Trophoblast cell (in vitro differentiated cells and primary cell): ENCODE results near the gene PTPRN2.
A peak's percentile ranks its signal among the peaks of the same experiment; 100 is the strongest.

ENCODE experiments used
- DNase-seq, 2 donors: peaks; one replicate each; pipeline ENCODE4 v3.0.0-alpha.2; 2016
- H2AFZ ChIP-seq: 2 replicates; pipeline ENCODE4 v1.6.1; 2013; ENCODE audit warnings: low read length, moderate library complexity, mild to moderate bottlenecking; ENCODE audit not compliant: insufficient read depth, poor library complexity
- H2AK5ac ChIP-seq: 2 replicates; pipeline ENCODE4 v1.6.1; 2013; ENCODE audit warnings: mild to moderate bottlenecking, low read length
- H2BK120ac ChIP-seq: 2 replicates; pipeline ENCODE4 v1.6.1; 2013; ENCODE audit warnings: low read length, mild to moderate bottlenecking, moderate library complexity; ENCODE audit not compliant: insufficient read depth, poor library complexity
- H2BK12ac ChIP-seq: 2 replicates; pipeline ENCODE4 v1.6.1; 2013; ENCODE audit warnings: mild to moderate bottlenecking, low read length, moderate library complexity
- H2BK5ac ChIP-seq: 2 replicates; pipeline ENCODE4 v1.6.1; 2013; ENCODE audit warnings: low read length, low read depth, moderate library complexity, mild to moderate bottlenecking; ENCODE audit not compliant: poor library complexity
- H3K14ac ChIP-seq: 2 replicates; pipeline ENCODE4 v1.6.1; 2013; ENCODE audit warnings: mild to moderate bottlenecking, low read length
- H3K18ac ChIP-seq: 2 replicates; pipeline ENCODE4 v1.6.1; 2013; ENCODE audit warnings: mild to moderate bottlenecking, low read length
- H3K23ac ChIP-seq: 2 replicates; pipeline ENCODE4 v1.6.1; 2013; ENCODE audit warnings: low read length
- H3K27ac ChIP-seq: 2 replicates; pipeline ENCODE4 v1.5.1; 2013; ENCODE audit warnings: low read depth, mild to moderate bottlenecking, inconsistent platforms, low read length, moderate library complexity
- H3K27me3 ChIP-seq: 2 replicates; pipeline ENCODE4 v1.6.1; 2013; ENCODE audit warnings: inconsistent platforms, mild to moderate bottlenecking, low read length, moderate library complexity; ENCODE audit not compliant: insufficient read depth
- H3K36me3 ChIP-seq, 2 experiments: 1 replicate in 1 of 2; 2 replicates in 1 of 2; pipeline ENCODE4 v1.6.1; 2013; ENCODE audit warnings: low read length in 2 of 2, mild to moderate bottlenecking in 2 of 2, moderate library complexity in 1 of 2; ENCODE audit not compliant: insufficient read depth in 2 of 2, control insufficient read depth in 1 of 2
- H3K4ac ChIP-seq: 2 replicates; pipeline ENCODE4 v1.6.1; 2013; ENCODE audit warnings: low read depth, mild to moderate bottlenecking, low read length, moderate library complexity
- H3K4me1 ChIP-seq, 2 experiments: 1 replicate in 1 of 2; 2 replicates in 1 of 2; pipeline ENCODE4 v1.6.1; 2013; ENCODE audit warnings: low read length in 2 of 2, mild to moderate bottlenecking in 2 of 2, moderate library complexity in 1 of 2; ENCODE audit not compliant: insufficient read depth in 2 of 2, control insufficient read depth in 1 of 2
- H3K4me2 ChIP-seq: 2 replicates; pipeline ENCODE4 v1.6.1; 2013; ENCODE audit warnings: inconsistent platforms, mild to moderate bottlenecking, low read length, moderate library complexity
- H3K4me3 ChIP-seq: 2 replicates; pipeline ENCODE4 v1.5.1; 2013; ENCODE audit warnings: mild to moderate bottlenecking, low read depth, low read length, inconsistent platforms
- H3K79me1 ChIP-seq: one replicate; pipeline ENCODE4 v1.6.1; 2013; ENCODE audit warnings: low read length
- H3K79me2 ChIP-seq: 2 replicates; pipeline ENCODE4 v1.6.1; 2013; ENCODE audit warnings: low read length, mild to moderate bottlenecking; ENCODE audit not compliant: control insufficient read depth, insufficient read depth, poor library complexity
- H3K9ac ChIP-seq: 2 replicates; pipeline ENCODE4 v1.6.1; 2013; ENCODE audit warnings: mild to moderate bottlenecking, low read length
- H3K9me3 ChIP-seq: 2 replicates; pipeline ENCODE4 v1.6.1; 2013; ENCODE audit warnings: low read depth, mild to moderate bottlenecking, control low read depth, inconsistent platforms, low read length; ENCODE audit not compliant: insufficient read depth
- H4K12ac ChIP-seq: 2 replicates; pipeline ENCODE4 v1.6.1; 2013; ENCODE audit warnings: low read depth, mild to moderate bottlenecking, low read length, moderate library complexity
- H4K8ac ChIP-seq: 2 replicates; pipeline ENCODE4 v1.6.1; 2013; ENCODE audit warnings: low read depth, mild to moderate bottlenecking, low read length, moderate library complexity
- H4K91ac ChIP-seq: one replicate; pipeline ENCODE4 v1.6.1; 2013; ENCODE audit warnings: low read depth, mild to moderate bottlenecking, low read length, moderate library complexity
- WGBS: extraction: QIAGEN DNeasy Blood & Tissue Kit; methylation state at CpG from one replicate; pipeline ENCODE4 v1.1.7; 2013; ENCODE audit warnings: missing lambda C conversion rate; ENCODE audit not compliant: insufficient read length, insufficient coverage; ENCODE audit errors: extremely low coverage; 5-methylcytosine and 5-hydroxymethylcytosine counted together

Gene PTPRN2

DNA sequence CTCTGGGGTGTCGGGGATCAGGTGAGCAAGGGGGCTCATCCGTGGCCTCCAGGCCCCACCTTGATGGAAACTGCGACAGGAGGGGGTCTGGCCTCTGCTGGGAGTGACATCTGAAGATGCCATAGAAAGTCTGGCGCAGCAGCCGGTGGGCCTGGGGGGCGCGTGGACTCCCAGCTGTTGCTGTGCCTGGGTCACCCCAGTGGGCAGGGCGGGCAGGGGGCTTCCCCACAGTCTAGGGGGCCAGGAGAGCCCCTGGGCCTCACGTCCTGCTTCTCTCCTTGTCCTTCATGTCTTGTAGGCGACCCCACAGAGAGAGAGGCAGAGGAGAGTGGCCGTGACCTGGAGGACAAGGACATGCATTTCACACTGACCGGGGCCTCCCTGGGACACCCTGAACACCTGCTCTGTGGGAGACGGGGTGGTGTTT lies 800.3 kb downstream of the PTPRN2 start:
- Histone ChIP-seq H3K4ac (no peak overlapping the region), H4K91ac (no peak overlapping the region), H3K4me1 (no peaks in the 10 kb centered on the region), H2BK5ac (no peak overlapping the region), H4K12ac (no peak overlapping the region), H3K36me3 (no peaks in the 10 kb centered on the region), H3K14ac (no peak overlapping the region), H3K9me3 (peaks cover 4% of the 10 kb centered on the region), H2BK120ac (no peak overlapping the region), H3K27ac (no peak overlapping the region), H2AFZ (no peak overlapping the region), H3K79me1 (no peaks in the 10 kb centered on the region), H3K18ac (no peak overlapping the region), H4K8ac (no peak overlapping the region), H2BK12ac (no peak overlapping the region), H3K23ac (no peak overlapping the region), H3K4me3 (no peak overlapping the region), H3K27me3 (no peaks in the 10 kb centered on the region), H2AK5ac (no peak overlapping the region), H3K9ac (no peak overlapping the region), H3K79me2 (no peaks in the 10 kb centered on the region), H3K4me2 (no peak overlapping the region)
- no CpG with 5 or more reads among the region's 13 CpGs for WGBS
- DNase-seq: no peak

DNA sequence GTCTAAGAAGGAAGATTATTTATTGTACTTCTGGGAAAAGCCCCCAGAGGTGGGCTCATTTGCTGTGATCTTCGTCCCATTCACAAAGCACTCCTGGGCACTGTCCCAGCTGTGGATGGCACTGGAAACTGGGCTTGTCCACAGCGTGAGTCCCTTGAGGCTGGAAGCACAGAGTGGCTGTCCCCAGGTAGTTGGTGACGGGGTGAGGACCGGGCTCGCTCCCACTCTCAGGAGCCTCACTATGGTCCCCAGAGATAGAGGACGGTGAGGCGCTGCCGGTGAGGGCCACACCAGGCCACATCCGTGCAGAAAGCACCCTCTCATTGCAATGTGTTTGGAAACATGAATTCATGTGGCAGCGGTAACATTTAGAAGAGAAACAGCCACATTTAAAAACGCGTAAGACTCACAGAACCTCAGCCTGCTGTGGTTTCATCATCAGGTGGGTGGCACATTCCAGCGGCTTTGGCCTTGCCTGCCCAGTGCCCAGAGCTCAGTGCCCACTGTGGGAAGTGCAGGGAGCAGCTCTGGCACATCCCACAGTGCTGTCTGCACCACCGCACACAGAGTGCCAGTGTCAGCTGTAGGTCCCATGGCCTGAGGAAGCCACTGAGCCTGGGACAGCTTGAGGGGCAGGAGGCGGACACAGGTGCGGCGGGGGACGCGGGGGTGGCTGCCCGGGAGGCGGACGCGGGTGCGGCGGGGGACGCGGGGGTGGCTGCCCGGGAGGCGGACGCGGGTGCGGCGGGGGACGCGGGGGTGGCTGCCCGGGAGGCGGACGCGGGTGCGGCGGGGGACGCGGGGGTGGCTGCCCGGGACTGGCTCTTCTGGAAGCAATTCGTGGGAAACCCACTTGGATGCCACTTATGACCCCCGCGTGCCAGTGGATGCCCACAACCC lies 801.0 kb downstream of the PTPRN2 start:
- no peak overlapping the region for H3K27ac ChIP-seq
- no peaks in the 10 kb centered on the region for H3K27me3 ChIP-seq
- H3K4me2 ChIP-seq: no peak overlapping the region
- H4K91ac ChIP-seq: no peak overlapping the region
- no peak overlapping the region for H3K23ac ChIP-seq
- H3K9ac ChIP-seq: no peak overlapping the region
- H3K36me3 ChIP-seq: no peaks in the 10 kb centered on the region
- no peaks in the 10 kb centered on the region for H3K79me2 ChIP-seq
- no peak overlapping the region for H2BK5ac ChIP-seq
- H4K12ac ChIP-seq: no peak overlapping the region
- H2AK5ac ChIP-seq: no peak overlapping the region
- H3K14ac ChIP-seq: no peak overlapping the region
- no CpG with 5 or more reads among the region's 47 CpGs for WGBS
- no peak overlapping the region for H2BK12ac ChIP-seq
- H2AFZ ChIP-seq: no peak overlapping the region
- H3K4ac ChIP-seq: no peak overlapping the region
- no peak for DNase-seq
- H3K4me3 ChIP-seq: no peak overlapping the region
- no peak overlapping the region for H3K18ac ChIP-seq
- no peak overlapping the region for H4K8ac ChIP-seq
- no peaks in the 10 kb centered on the region for H3K79me1 ChIP-seq
- H2BK120ac ChIP-seq: no peak overlapping the region
- peaks cover 4% of the 10 kb centered on the region for H3K9me3 ChIP-seq
- no peaks in the 10 kb centered on the region for H3K4me1 ChIP-seq

DNA sequence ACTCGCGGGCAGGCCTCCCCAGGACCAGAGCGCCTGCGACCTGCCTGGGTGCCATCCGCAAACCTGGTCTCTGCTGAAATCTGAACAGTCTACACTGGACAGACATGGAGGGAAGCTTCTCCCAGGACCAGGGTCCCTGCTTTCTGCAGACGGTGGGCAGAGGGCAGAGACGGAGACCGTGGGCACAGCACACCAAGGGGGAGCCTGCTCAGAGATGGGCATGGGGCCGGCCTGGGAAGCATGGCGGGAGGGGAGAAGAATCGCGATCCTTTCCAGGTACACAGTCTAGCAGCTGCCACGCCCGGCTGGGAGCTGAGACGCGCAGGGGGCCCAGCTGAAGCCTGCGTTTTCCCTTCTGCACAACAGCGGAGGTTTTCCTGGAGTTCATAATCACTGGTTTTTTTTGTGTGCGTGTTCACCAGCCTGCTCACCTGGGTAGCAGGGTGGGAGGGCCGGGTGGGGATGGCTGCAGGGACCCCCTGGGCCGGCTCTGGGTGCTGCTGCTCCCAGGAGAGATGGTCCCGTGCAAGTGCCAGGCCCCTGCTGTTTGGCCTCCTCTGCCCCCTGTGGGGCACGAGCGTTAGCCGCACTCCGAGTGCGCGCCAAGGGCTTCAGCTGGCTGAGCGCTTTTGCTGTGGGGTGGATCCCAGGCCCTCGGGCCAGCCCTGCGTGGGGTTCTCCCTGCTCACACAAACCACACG lies 802.0 kb downstream of the PTPRN2 start:
- H2BK12ac ChIP-seq: no peak overlapping the region
- no peak overlapping the region for H3K27ac ChIP-seq
- H3K4me2 ChIP-seq: no peak overlapping the region
- H2AFZ ChIP-seq: no peak overlapping the region
- H3K9me3 ChIP-seq: peaks cover 4% of the 10 kb centered on the region
- no peak overlapping the region for H4K8ac ChIP-seq
- H3K4ac ChIP-seq: no peak overlapping the region
- H3K27me3 ChIP-seq: no peaks in the 10 kb centered on the region
- H3K14ac ChIP-seq: no peak overlapping the region
- no peak overlapping the region for H4K12ac ChIP-seq
- H4K91ac ChIP-seq: no peak overlapping the region
- H3K79me2 ChIP-seq: no peaks in the 10 kb centered on the region
- H2AK5ac ChIP-seq: no peak overlapping the region
- WGBS: no CpG with 5 or more reads among the region's 32 CpGs
- H3K79me1 ChIP-seq: no peaks in the 10 kb centered on the region
- no peaks in the 10 kb centered on the region for H3K4me1 ChIP-seq
- H3K9ac ChIP-seq: no peak overlapping the region
- no peak overlapping the region for H3K23ac ChIP-seq
- no peak overlapping the region for H2BK120ac ChIP-seq
- H3K18ac ChIP-seq: no peak overlapping the region
- no peak overlapping the region for H2BK5ac ChIP-seq
- no peaks in the 10 kb centered on the region for H3K36me3 ChIP-seq
- no peak for DNase-seq
- H3K4me3 ChIP-seq: peak overlapping the region; percentile 34

DNA sequence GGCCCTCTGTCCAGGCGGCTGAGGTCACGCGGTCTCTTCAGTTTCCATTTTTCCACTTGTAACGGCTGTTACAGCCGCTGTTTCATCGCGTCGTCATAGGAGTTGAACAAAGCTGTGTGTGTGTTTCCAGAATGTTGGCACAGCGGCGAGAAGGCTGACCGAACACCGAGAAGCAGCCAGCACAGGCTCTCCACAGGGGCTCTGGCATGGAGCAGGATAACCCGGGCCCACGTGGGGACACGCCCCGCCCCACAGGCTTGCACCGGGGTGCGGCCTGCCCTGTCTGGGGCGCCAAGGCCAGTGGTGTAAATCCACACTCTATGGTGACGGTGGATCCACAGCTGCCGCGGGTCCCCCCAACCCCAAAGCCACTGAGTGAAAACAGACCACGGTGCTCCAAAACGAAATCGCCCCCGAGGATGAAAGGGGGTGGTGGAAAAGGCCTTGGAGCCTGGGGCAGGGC lies 802.6 kb downstream of the PTPRN2 start:
- H2AFZ ChIP-seq: no peak overlapping the region
- no peak overlapping the region for H3K23ac ChIP-seq
- H3K9ac ChIP-seq: no peak overlapping the region
- H2BK120ac ChIP-seq: no peak overlapping the region
- no peak overlapping the region for H4K8ac ChIP-seq
- H2BK5ac ChIP-seq: no peak overlapping the region
- no peak overlapping the region for H2AK5ac ChIP-seq
- no peak overlapping the region for H3K4ac ChIP-seq
- no CpG with 5 or more reads among the region's 26 CpGs for WGBS
- no peak for DNase-seq
- no peak overlapping the region for H3K4me2 ChIP-seq
- no peak overlapping the region for H3K4me3 ChIP-seq
- H3K36me3 ChIP-seq: no peaks in the 10 kb centered on the region
- no peak overlapping the region for H4K12ac ChIP-seq
- H3K79me1 ChIP-seq: no peaks in the 10 kb centered on the region
- no peak overlapping the region for H3K18ac ChIP-seq
- H3K9me3 ChIP-seq: peaks cover 4% of the 10 kb centered on the region
- H2BK12ac ChIP-seq: no peak overlapping the region
- no peak overlapping the region for H3K14ac ChIP-seq
- no peaks in the 10 kb centered on the region for H3K27me3 ChIP-seq
- H3K4me1 ChIP-seq: no peaks in the 10 kb centered on the region
- no peaks in the 10 kb centered on the region for H3K79me2 ChIP-seq
- H3K27ac ChIP-seq: no peak overlapping the region
- H4K91ac ChIP-seq: no peak overlapping the region
